Right atrium auricular region (tissue), 2 donors: ENCODE measurements around the gene ALAD. TPM values are rescaled to one million over a fixed set of nuclear protein-coding genes. Genes with fewer than 3 reads are reported as not detected.

Experiments
- DNase-seq: peaks from one replicate; pipeline ENCODE4 v3.0.0-alpha.2; 2019; ENCODE audit warnings: low spot score
- H3K27ac ChIP-seq, 2 donors: fragments of 200-600 bp; sonication (generic); 1 replicate in 1 of 2; 2 replicates in 1 of 2; pipeline ENCODE4 v1.5.1; 2016 to 2019
- H3K27me3 ChIP-seq, 2 donors: fragments of 200-600 bp; sonication (generic); one replicate each; pipeline versions ENCODE4 v1.5.1 to v1.6.0; 2017 to 2019
- H3K36me3 ChIP-seq: fragments of 200-600 bp; sonication (generic); one replicate; pipeline ENCODE4 v1.5.1; 2016
- H3K4me1 ChIP-seq, 2 donors: fragments of 200-600 bp; sonication (generic); one replicate each; pipeline versions ENCODE4 v1.5.1 to v1.6.0; 2017 to 2019
- H3K4me3 ChIP-seq, 2 donors: fragments of 200-600 bp; sonication (generic); 1 replicate in 1 of 2; 2 replicates in 1 of 2; pipeline ENCODE4 v1.5.1; 2017 to 2019; ENCODE audit warnings: mild to moderate bottlenecking in 1 of 2, moderate library complexity in 1 of 2
- H3K9me3 ChIP-seq, 2 donors: fragments of 200-600 bp; sonication (generic); one replicate each; pipeline ENCODE4 v1.5.1; 2019
- total RNA-seq, 2 donors: library from RNA; depleted of rRNA; stranded (reverse); fragments of >200 nt; gene quantifications; one replicate each; pipeline ENCODE4 v1.1.0, GENCODE V29; 2016
- TF ChIP-seq, protein P1 (sequence below), 2 donors: fragments of 200-600 bp; sonication (generic); IDR thresholded peaks; one replicate each; pipeline ENCODE4 v1.5.1; 2019; ENCODE audit warnings: antibody characterized with exemption in 2 of 2

ALAD gene
- total RNA-seq, 2 donors from 2014 or later: 16.2 to 17.8 TPM

DNA sequence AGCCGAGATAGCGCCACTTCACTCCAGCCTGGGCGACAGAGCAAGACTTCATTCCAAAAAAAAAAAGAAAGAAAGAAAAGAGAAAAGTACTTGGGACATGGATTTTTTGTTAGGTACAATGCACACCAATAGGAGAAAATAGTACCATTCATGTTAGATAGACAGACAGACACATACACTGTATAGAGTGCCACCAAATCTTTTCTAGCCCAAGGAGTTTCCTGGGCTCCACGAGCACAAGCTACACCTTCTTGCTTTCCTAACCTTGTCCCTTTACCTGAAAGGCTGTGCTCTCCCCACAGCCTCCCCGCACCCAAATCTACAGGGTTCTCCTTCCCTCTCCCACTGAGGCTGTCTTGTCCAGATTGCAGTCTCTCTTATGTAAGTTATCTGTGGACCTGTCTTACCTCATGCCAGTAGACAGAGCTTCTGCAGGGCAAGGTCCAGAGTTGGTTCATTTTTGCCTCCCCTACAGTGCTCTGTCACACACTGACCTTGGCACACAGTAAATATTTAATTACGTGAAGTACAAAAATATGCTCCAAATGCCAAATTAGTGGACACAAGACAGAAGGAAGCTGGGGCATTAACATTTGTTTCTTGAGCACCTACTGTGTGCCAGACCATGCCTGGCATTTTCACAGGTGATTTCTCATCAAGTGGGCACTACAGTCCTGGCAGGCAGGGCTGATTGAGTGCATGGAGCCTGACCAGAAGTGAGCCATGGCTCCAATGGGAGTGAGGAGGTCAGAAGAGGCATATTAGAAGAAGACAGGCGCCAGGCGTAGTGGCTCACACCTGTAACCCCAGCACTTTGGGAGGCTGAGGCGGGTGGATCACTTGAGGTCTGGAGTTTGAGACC, 5.9 kb downstream of the ALAD start:
- H3K27me3 ChIP-seq: no peaks in the 10 kb centered on the region
- peaks cover 18% of the 10 kb centered on the region for H3K36me3 ChIP-seq
- DNase-seq: no peak
- H3K9me3 ChIP-seq: no peaks in the 10 kb centered on the region
- no peak overlapping the region for H3K27ac ChIP-seq
- TF ChIP-seq, protein P1, sequence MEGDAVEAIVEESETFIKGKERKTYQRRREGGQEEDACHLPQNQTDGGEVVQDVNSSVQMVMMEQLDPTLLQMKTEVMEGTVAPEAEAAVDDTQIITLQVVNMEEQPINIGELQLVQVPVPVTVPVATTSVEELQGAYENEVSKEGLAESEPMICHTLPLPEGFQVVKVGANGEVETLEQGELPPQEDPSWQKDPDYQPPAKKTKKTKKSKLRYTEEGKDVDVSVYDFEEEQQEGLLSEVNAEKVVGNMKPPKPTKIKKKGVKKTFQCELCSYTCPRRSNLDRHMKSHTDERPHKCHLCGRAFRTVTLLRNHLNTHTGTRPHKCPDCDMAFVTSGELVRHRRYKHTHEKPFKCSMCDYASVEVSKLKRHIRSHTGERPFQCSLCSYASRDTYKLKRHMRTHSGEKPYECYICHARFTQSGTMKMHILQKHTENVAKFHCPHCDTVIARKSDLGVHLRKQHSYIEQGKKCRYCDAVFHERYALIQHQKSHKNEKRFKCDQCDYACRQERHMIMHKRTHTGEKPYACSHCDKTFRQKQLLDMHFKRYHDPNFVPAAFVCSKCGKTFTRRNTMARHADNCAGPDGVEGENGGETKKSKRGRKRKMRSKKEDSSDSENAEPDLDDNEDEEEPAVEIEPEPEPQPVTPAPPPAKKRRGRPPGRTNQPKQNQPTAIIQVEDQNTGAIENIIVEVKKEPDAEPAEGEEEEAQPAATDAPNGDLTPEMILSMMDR (IDR thresholded peaks at IDR 0.05): no peak
- peaks cover 0 to 21% of the 10 kb centered on the region in 2 donors for H3K4me1 ChIP-seq
- no peak overlapping the region for H3K4me3 ChIP-seq

GRCh38 chr9:113393281-113393680, 7.8 kb downstream of the ALAD start:
- Histone ChIP-seq H3K27me3 (no peaks in the 10 kb centered on the region), H3K27ac (no peak overlapping the region), H3K4me1 (peaks cover 0 to 2% of the 10 kb centered on the region in 2 donors), H3K36me3 (peaks cover 38% of the 10 kb centered on the region), H3K9me3 (no peaks in the 10 kb centered on the region), H3K4me3 (no peak overlapping the region)
- no peak for DNase-seq
- TF ChIP-seq, protein P1 (IDR thresholded peaks at IDR 0.05): no peak

DNA sequence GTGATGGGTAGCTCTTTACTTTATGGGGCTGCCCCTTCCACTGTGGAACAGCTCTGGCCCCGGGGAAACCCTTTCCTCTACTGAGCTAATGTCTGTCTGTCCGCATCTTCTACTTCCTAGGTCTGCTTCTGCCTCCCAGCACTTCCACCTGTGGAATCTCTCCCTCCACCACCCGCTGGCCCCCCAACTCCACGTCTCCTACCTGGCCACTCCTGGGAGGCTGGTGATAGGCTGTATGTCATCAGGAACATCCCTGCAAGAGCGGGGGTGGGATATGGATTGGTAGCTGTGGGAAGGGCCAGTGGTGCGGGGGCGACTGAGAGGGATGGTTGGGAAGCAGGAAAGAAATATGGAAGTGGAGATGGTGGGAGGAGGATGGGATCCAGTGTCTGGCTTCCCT, 9.2 kb downstream of the ALAD start:
- Histone ChIP-seq H3K4me1 (no peaks in the 10 kb centered on the region), H3K27ac (no peak overlapping the region), H3K9me3 (no peaks in the 10 kb centered on the region), H3K36me3 (peaks cover 50% of the 10 kb centered on the region), H3K27me3 (no peaks in the 10 kb centered on the region), H3K4me3 (no peak overlapping the region)
- DNase-seq: no peak
- TF ChIP-seq, protein P1 (IDR thresholded peaks at IDR 0.05): no peak

DNA sequence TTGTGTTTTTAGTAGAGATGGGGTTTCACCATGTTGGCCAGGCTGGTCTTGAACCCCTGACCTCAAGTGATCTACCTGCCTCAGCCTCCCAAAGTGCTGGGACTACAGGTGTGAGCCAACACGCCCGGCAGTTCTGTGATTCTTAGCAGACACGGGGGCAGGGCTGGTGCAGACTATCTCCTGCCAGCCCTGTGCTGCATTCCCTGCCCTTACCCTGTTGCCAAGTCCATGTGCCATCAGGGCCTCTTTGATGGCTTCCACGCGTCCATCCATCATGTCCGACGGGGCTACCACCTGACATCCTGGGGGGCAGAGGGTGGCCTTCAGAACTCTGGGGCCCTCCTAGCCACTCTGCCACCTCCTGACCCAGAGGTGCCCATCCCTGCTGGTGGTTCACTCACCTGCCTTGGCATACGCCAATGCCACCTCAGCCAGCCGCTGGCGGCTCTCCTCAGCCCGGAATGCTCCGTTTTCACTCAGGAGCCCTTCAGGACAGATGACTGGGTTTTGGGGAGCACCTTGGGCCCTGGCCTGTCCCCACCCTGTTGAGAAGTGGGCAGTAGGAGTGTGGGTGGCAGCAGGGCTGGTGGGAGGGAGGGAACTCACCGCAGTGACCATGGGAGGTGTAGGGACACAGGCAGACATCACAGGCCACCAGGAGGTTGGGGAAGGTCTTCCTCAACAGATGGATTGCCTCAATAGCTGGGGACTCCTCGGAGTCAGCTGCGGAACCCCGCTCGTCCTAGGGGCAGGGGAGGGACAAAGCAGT, 10.7 kb downstream of the ALAD start:
- TF ChIP-seq, protein P1 (IDR thresholded peaks at IDR 0.05): no peak
- Histone ChIP-seq H3K4me3 (no peak overlapping the region), H3K9me3 (no peaks in the 10 kb centered on the region), H3K27ac (no peak overlapping the region), H3K27me3 (no peaks in the 10 kb centered on the region), H3K36me3 (peaks cover 51% of the 10 kb centered on the region), H3K4me1 (no peaks in the 10 kb centered on the region)
- no peak for DNase-seq

DNA sequence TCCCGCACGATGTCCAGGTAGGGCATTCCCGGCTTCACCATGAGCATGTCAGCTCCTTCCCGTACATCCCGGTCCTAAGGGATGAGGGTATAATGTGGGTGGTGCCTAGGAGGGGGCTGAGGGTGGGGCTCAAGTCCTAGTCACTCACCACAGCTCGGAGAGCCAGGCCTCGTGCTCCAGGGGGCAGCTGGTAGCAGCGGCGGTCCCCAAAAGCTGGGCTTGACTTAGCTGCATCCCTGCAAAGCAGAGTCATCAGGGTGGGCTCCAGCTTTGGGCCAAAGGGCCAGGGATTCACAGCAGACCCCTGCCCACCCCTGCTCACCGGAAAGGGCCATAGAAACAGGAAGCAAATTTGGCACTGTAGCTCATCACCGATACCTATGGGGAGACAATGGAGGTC, 11.6 kb downstream of the ALAD start:
- no peak for DNase-seq
- no peaks in the 10 kb centered on the region for H3K27me3 ChIP-seq
- TF ChIP-seq, protein P1 (IDR thresholded peaks at IDR 0.05): no peak

More for the DNA sequence above, 11.6 kb downstream of the ALAD start:
- H3K4me3 ChIP-seq: no peak overlapping the region
- H3K36me3 ChIP-seq: peaks cover 51% of the 10 kb centered on the region
- no peak overlapping the region for H3K27ac ChIP-seq
- H3K9me3 ChIP-seq: no peaks in the 10 kb centered on the region
- H3K4me1 ChIP-seq: no peaks in the 10 kb centered on the region
